ENCODE results near the gene NCAPH2.

Gene NCAPH2

DNA sequence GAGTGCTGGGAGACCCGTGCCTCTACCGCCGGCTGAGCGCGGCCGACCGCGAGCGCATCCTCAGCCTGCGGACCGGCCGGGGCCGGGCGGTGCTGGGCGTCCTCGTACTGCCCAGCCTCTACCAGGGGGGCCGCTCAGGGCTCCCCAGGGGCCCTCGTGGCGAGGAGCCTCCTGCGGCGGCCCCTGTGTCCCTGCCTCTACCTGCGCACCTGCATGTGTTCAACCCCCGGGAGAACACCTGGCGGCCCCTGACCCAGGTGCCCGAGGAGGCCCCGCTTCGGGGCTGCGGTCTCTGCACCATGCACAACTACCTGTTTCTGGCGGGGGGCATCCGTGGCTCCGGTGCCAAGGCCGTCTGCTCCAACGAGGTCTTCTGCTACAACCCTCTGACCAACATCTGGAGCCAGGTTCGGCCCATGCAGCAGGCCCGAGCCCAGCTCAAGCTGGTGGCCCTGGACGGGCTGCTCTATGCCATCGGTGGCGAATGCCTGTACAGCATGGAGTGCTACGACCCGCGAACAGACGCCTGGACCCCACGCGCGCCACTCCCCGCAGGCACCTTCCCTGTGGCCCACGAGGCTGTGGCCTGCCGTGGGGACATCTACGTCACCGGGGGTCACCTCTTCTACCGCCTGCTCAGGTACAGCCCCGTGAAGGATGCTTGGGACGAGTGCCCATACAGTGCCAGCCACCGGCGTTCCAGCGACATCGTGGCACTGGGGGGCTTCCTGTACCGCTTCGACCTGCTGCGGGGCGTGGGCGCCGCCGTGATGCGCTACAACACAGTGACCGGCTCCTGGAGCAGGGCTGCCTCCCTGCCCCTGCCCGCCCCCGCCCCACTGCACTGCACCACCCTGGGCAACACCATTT lies 41.1 kb downstream of the NCAPH2 start:
- DNase-seq (ENCODE audit: low read depth) = no peak

DNA sequence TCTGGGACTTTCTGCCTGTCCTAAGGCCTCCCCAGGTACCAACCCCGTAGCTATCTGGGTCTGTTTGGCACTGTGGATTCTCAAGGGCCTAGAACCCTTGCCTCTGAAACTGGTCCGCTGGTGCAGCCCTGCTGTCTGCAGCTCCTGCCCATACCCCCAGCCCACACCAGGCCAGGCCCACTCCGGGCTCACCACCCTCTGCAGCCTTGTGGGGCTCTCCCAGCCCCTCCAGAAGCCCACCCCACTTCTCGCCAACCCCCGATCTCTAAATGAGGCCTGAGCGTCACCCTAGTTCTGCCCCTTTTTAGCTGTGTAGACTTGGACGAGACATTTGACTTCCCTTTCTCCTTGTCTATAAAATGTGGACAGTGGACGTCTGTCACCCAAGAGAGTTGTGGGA lies 42.4 kb downstream of the NCAPH2 start:
- H3K4me3 ChIP-seq (ENCODE audit: control insufficient read depth, low read depth, low read length) = no peak overlapping the region

More for the DNA sequence above, 41.1 kb downstream of the NCAPH2 start:
- H3K4me3 ChIP-seq (ENCODE audit: control insufficient read depth, low read depth, low read length) = no peak overlapping the region
- TF ChIP-seq, protein P1, sequence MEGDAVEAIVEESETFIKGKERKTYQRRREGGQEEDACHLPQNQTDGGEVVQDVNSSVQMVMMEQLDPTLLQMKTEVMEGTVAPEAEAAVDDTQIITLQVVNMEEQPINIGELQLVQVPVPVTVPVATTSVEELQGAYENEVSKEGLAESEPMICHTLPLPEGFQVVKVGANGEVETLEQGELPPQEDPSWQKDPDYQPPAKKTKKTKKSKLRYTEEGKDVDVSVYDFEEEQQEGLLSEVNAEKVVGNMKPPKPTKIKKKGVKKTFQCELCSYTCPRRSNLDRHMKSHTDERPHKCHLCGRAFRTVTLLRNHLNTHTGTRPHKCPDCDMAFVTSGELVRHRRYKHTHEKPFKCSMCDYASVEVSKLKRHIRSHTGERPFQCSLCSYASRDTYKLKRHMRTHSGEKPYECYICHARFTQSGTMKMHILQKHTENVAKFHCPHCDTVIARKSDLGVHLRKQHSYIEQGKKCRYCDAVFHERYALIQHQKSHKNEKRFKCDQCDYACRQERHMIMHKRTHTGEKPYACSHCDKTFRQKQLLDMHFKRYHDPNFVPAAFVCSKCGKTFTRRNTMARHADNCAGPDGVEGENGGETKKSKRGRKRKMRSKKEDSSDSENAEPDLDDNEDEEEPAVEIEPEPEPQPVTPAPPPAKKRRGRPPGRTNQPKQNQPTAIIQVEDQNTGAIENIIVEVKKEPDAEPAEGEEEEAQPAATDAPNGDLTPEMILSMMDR (conservative IDR thresholded peaks at IDR 0.05; ENCODE audit: control insufficient read depth, insufficient read depth, low read depth, low read length) = no peak

DNA sequence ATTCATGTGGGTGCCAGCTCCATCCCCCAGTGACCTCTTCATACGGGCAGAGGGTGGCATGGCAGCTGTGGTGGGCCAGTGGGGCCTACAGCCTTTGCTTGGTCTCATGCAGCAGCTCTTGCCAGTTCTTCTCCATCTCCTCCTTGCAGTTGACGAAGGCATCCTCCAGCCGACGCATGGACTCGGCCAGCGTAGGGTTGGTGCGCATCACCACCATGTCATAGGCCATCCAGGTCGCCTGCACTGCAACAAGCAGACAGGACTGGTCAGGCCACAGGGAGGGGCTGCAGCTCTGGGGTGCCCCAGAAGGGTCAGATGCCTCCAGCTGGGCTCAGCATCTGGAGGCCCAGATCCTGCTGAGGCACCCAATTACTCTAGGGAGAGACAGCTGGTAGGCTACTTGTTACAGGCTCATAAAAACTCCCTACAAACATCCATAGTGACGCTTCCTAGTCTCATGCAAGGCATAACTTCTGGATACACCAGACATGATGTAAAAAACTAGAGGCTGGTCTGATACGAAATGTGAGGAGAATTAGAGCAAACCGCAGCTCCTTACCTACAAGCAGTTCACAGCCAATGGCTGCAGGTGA lies 43.2 kb downstream of the NCAPH2 start:
- DNase-seq (ENCODE audit: low read depth) = no peak
- no peak overlapping the region for H3K4me3 ChIP-seq (ENCODE audit: control insufficient read depth, low read depth, low read length)

More for the DNA sequence above, 42.4 kb downstream of the NCAPH2 start:
- TF ChIP-seq, protein P1 (conservative IDR thresholded peaks at IDR 0.05; ENCODE audit: control insufficient read depth, insufficient read depth, low read depth, low read length) = no peak
- no peak for DNase-seq (ENCODE audit: low read depth)

DNA sequence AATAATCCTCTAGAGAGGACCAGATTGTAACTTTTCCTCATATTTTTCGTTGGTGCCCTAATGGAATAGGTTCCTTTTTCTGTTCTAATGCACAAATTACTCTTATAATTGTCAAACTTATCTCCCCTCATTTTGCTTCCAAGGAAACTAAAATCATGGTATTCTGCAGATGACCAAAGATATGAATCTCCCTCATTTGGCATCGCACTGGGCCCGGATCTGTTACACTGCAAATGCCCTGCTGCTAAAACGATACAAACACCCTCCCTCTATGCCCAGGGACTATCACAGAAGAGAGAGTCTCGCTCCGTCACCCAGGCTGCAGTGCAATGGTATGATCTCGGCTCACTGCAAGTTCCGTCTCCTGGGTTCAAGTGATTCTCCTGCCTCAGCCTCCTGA lies 45.3 kb downstream of the NCAPH2 start:
- TF ChIP-seq, protein P1 (conservative IDR thresholded peaks at IDR 0.05; ENCODE audit: control insufficient read depth, insufficient read depth, low read depth, low read length) = no peak
- no peak for DNase-seq (ENCODE audit: low read depth)
- H3K4me3 ChIP-seq (ENCODE audit: control insufficient read depth, low read depth, low read length) = no peak overlapping the region

More for the DNA sequence above, 43.2 kb downstream of the NCAPH2 start:
- TF ChIP-seq, protein P1 (conservative IDR thresholded peaks at IDR 0.05; ENCODE audit: control insufficient read depth, insufficient read depth, low read depth, low read length) = no peak

DNA sequence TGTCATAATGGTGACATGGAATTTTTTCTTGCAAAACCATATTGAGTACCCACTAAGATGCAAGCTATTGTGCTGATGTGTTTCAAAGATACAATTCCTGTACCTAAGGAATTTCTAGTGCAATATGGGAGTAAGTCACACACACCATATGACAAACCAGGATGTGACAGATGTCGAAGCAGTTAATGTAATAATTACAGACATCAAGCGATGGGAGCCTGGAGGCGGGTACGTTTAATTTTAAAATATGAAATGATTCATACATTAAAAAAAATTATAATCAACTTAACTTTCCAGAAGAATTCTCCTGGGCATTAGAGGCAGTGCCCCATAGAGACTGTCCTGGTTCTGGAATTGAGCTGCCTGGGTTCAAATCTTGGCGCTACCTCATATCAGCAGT lies 48.7 kb downstream of the NCAPH2 start:
- H3K4me3 ChIP-seq (ENCODE audit: control insufficient read depth, low read depth, low read length) = no peak overlapping the region
- TF ChIP-seq, protein P1 (conservative IDR thresholded peaks at IDR 0.05; ENCODE audit: control insufficient read depth, insufficient read depth, low read depth, low read length) = no peak
- no peak for DNase-seq (ENCODE audit: low read depth)

DNA sequence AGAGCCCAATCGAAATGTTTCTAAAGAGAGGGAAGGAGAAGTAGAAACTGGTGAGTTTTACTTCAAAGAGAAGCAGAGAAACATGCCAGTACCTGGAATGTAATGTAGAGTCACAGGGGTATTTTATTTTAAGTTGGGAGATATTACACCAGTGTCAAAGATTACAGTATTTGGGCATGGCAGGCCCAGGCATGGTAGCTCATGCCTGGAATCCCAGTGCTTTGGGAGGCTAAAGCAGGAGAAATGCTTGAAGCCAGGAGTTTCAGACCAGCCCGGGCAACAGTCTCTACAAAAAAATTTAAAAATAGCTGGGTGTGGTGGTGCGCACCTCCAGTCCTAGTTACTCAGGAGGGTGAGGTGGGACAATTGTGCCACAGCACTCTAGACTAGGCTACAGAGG lies 52.0 kb downstream of the NCAPH2 start:
- no peak overlapping the region for H3K4me3 ChIP-seq (ENCODE audit: control insufficient read depth, low read depth, low read length)
- DNase-seq (ENCODE audit: low read depth) = no peak
- TF ChIP-seq, protein P1 (conservative IDR thresholded peaks at IDR 0.05; ENCODE audit: control insufficient read depth, insufficient read depth, low read depth, low read length) = no peak

Measured in fibroblast of mammary gland (primary cell).